Naive thymus-derived CD4-positive, alpha-beta T cell (primary cell): Measurements from ENCODE around the gene RGS6. TPM values are rescaled to one million over a fixed set of nuclear protein-coding genes. Genes with fewer than 3 reads are reported as not detected.

ENCODE experiments used
- ATAC-seq: fragments of 150-1000 bp; cut with Tn5 transposase; 2 replicates; pipeline ENCODE4 v1.10.0; 2021; ENCODE audit warnings: mild to moderate bottlenecking, moderate library complexity
- CTCF ChIA-PET: fragments of 350-600 bp; sonication (Branson Sonifier 250); formaldehyde crosslinking; loops from one replicate; lab custom pipeline; 2021; ENCODE audit warnings: antibody characterized with exemption; lab: Charles Lee
- POLR2A ChIA-PET: fragments of 350-600 bp; sonication (Branson Sonifier 250); formaldehyde crosslinking; loops from one replicate; lab custom pipeline; 2021; ENCODE audit warnings: antibody characterized with exemption, inconsistent platforms; lab: Charles Lee
- DNase-seq, 9 donors: peaks; one replicate each; pipeline versions ENCODE4 v3.0.0 to v3.0.0-alpha.2; 2020 to 2022; ENCODE audit warnings: mixed read lengths in 1 of 9
- H3K27ac ChIP-seq: one replicate; pipeline ENCODE4 v1.7.0; 2013; ENCODE audit warnings: mild to moderate bottlenecking, low read depth, low read length, moderate library complexity
- H3K27me3 ChIP-seq, 2 donors: one replicate each; pipeline ENCODE4 v1.7.0; 2013; ENCODE audit warnings: low read length in 2 of 2, mild to moderate bottlenecking in 2 of 2, moderate library complexity in 2 of 2; ENCODE audit not compliant: control insufficient read depth in 2 of 2, insufficient read depth in 2 of 2
- H3K36me3 ChIP-seq, 3 experiments: 1 replicate in 2 of 3; 2 replicates in 1 of 3; pipeline ENCODE4 v1.7.0; 2013; ENCODE audit warnings: low read length in 3 of 3, mild to moderate bottlenecking in 3 of 3, moderate library complexity in 1 of 3; ENCODE audit not compliant: insufficient read depth in 3 of 3, control insufficient read depth in 2 of 3
- H3K4me1 ChIP-seq, 2 donors: one replicate each; pipeline ENCODE4 v1.7.0; 2013; ENCODE audit warnings: low read length in 2 of 2, mild to moderate bottlenecking in 2 of 2, moderate library complexity in 1 of 2; ENCODE audit not compliant: control insufficient read depth in 2 of 2, insufficient read depth in 2 of 2
- H3K4me3 ChIP-seq: 2 replicates; pipeline ENCODE4 v1.7.0; 2013; ENCODE audit warnings: mild to moderate bottlenecking, low read length
- H3K9me3 ChIP-seq, 3 experiments: 1 replicate in 2 of 3; 2 replicates in 1 of 3; pipeline ENCODE4 v1.7.0; 2013; ENCODE audit warnings: low read length in 3 of 3; ENCODE audit not compliant: control insufficient read depth in 2 of 3
- H3K27ac Mint-ChIP-seq, 9 donors: one replicate each; pipeline ENCODE4 v1.8.0; 2020 to 2022; ENCODE audit warnings: mixed read lengths in 9 of 9, mild to moderate bottlenecking in 8 of 9, moderate library complexity in 5 of 9, inconsistent platforms in 2 of 9
- H3K27me3 Mint-ChIP-seq, 5 donors: one replicate each; pipeline ENCODE4 v1.8.0; 2021 to 2022; ENCODE audit warnings: mixed read lengths in 5 of 5, mild to moderate bottlenecking in 1 of 5
- H3K36me3 Mint-ChIP-seq, 5 donors: one replicate each; pipeline ENCODE4 v1.8.0; 2020 to 2022; ENCODE audit warnings: mixed read lengths in 5 of 5, mild to moderate bottlenecking in 3 of 5, inconsistent platforms in 1 of 5
- H3K4me1 Mint-ChIP-seq, 7 donors: one replicate each; pipeline ENCODE4 v1.8.0; 2020 to 2022; ENCODE audit warnings: mixed read lengths in 7 of 7, mild to moderate bottlenecking in 3 of 7, inconsistent platforms in 1 of 7
- H3K4me3 Mint-ChIP-seq, 10 donors: one replicate each; pipeline ENCODE4 v1.8.0; 2020 to 2022; ENCODE audit warnings: mild to moderate bottlenecking in 10 of 10, mixed read lengths in 10 of 10, moderate library complexity in 6 of 10, inconsistent platforms in 2 of 10
- H3K9me3 Mint-ChIP-seq, 11 donors: one replicate each; pipeline ENCODE4 v1.8.0; 2020 to 2022; ENCODE audit warnings: mixed read lengths in 11 of 11, mild to moderate bottlenecking in 4 of 11, inconsistent platforms in 1 of 11, moderate library complexity in 1 of 11
- intact Hi-C, 2 donors: fragments of 100-400 bp; cut with micrococcal nuclease; formaldehyde crosslinking; loops; one replicate each; pipeline ENCODE4 v1.15.1; 2023
- polyA plus RNA-seq, 2 donors: library from polyadenylated mRNA; unstranded; fragments of 300-500 nt; fragmentation: Illumina TruSeq; gene quantifications; one replicate each; pipeline ENCODE4 v1.2.3, GENCODE V29; 2021
- total RNA-seq, 6 experiments: library from RNA in 5 of 6; stranded (reverse) in 5 of 6; gene quantifications; 1 replicate in 5 of 6; 2 replicates in 1 of 6; pipeline ENCODE4 v1.2.3 and lab custom pipeline; 2021 to 2026

RGS6 gene
- total and polyA plus RNA-seq, 7 experiments from 2014 or later, result 0.29 to 0.97 TPM; not detected in 5

- Mint-ChIP-seq H3K4me1 (peaks cover 20 to 34% (median 31%) of the 10 kb centered on the region in 7 donors), H3K27me3 (peaks cover 0 to 46% (median 0%) of the 10 kb centered on the region in 5 donors), H3K27ac (no peak overlapping the region), H3K9me3 (peaks cover 0 to 4% (median 0%) of the 10 kb centered on the region in 11 donors), H3K36me3 (peaks cover 0 to 16% (median 0%) of the 10 kb centered on the region in 5 donors), H3K4me3 (no peak overlapping the region)
- intact Hi-C loops, result loop anchor here in 1 of 2 donors (10.0 kb wide), 1 partner anchor 306 kb away; no protein-coding TSS in a partner anchor
- no peaks in the 10 kb centered on the region for H3K9me3 ChIP-seq
- no peaks in the 10 kb centered on the region for H3K36me3 ChIP-seq
- peaks cover 13 to 18% of the 10 kb centered on the region in 2 donors for H3K4me1 ChIP-seq
- ATAC-seq (no peak), DNase-seq (no peak)
- ChIA-PET POLR2A (no interaction called here), CTCF (no interaction called here)
- H3K27me3 ChIP-seq, result no peaks in the 10 kb centered on the region
- no peak overlapping the region for H3K27ac ChIP-seq
- no peak overlapping the region for H3K4me3 ChIP-seq
These were observed 666.1 kb downstream of the RGS6 start for GRCh38 chr14:72598306-72598705.

GRCh38 chr14:72599579-72600470, 667.6 kb downstream of the RGS6 start:
- no peak for DNase-seq
- Histone ChIP-seq H3K27me3 (no peaks in the 10 kb centered on the region), H3K4me3 (no peak overlapping the region), H3K27ac (no peak overlapping the region), H3K9me3 (no peaks in the 10 kb centered on the region), H3K4me1 (peaks cover 4 to 8% of the 10 kb centered on the region in 2 donors), H3K36me3 (no peaks in the 10 kb centered on the region)
- ChIA-PET CTCF (no interaction called here), POLR2A (no interaction called here)
- Mint-ChIP-seq H3K4me1 (peaks cover 11 to 20% (median 16%) of the 10 kb centered on the region in 7 donors), H3K27me3 (peaks cover 0 to 59% (median 8%) of the 10 kb centered on the region in 5 donors), H3K36me3 (peaks cover 0 to 13% (median 0%) of the 10 kb centered on the region in 5 donors), H3K27ac (peak overlapping the region in 1 of 9 donors; percentile 46), H3K9me3 (peaks cover 0 to 4% (median 0%) of the 10 kb centered on the region in 11 donors), H3K4me3 (no peak overlapping the region)
- ATAC-seq, result no peak
- intact Hi-C loops, result loop anchor here in 1 of 2 donors (10.0 kb wide), 1 partner anchor 305 kb away; no protein-coding TSS in a partner anchor

- no peak overlapping the region for H3K4me3 Mint-ChIP-seq
- Histone ChIP-seq H3K27ac (no peak overlapping the region), H3K9me3 (no peaks in the 10 kb centered on the region), H3K36me3 (no peaks in the 10 kb centered on the region), H3K4me1 (no peaks in the 10 kb centered on the region), H3K4me3 (no peak overlapping the region), H3K27me3 (no peaks in the 10 kb centered on the region)
- DNase-seq, result no peak
- H3K36me3 Mint-ChIP-seq, result peaks cover 0 to 6% (median 0%) of the 10 kb centered on the region in 5 donors
- peak overlapping the region in 1 of 9 donors; percentile 46 for H3K27ac Mint-ChIP-seq
- peaks cover 7 to 11% (median 9%) of the 10 kb centered on the region in 7 donors for H3K4me1 Mint-ChIP-seq
- peaks cover 0 to 57% (median 8%) of the 10 kb centered on the region in 5 donors for H3K27me3 Mint-ChIP-seq
- no peak for ATAC-seq
- CTCF ChIA-PET, result no interaction called here
- H3K9me3 Mint-ChIP-seq, result peaks cover 0 to 4% (median 0%) of the 10 kb centered on the region in 11 donors
- POLR2A ChIA-PET, result interaction anchor here (0.6 kb wide), 1 partner anchor 73 kb away, joined by 3 read pairs; no protein-coding TSS in a partner anchor
- intact Hi-C loops, result no loop called here
These were observed 668.5 kb downstream of the RGS6 start for GRCh38 chr14:72600551-72601330.

- Histone ChIP-seq H3K4me3 (no peak overlapping the region), H3K4me1 (no peaks in the 10 kb centered on the region), H3K27me3 (no peaks in the 10 kb centered on the region), H3K9me3 (no peaks in the 10 kb centered on the region), H3K27ac (no peak overlapping the region), H3K36me3 (no peaks in the 10 kb centered on the region)
- ChIA-PET CTCF (no interaction called here), POLR2A (no interaction called here)
- intact Hi-C loops, result no loop called here
- no peaks in the 10 kb centered on the region for H3K9me3 Mint-ChIP-seq
- H3K36me3 Mint-ChIP-seq, result no peaks in the 10 kb centered on the region
- H3K27me3 Mint-ChIP-seq, result peaks cover 0 to 47% (median 8%) of the 10 kb centered on the region in 5 donors
- H3K4me1 Mint-ChIP-seq, result peaks cover 0 to 9% (median 5%) of the 10 kb centered on the region in 7 donors
- H3K27ac Mint-ChIP-seq, result no peak overlapping the region
- no peak for DNase-seq
- no peak for ATAC-seq
- H3K4me3 Mint-ChIP-seq, result no peak overlapping the region
These were observed 671.4 kb downstream of the RGS6 start for GRCh38 chr14:72603639-72604038.

GRCh38 chr14:72604133-72604532, 671.9 kb downstream of the RGS6 start:
- no peak overlapping the region for H3K4me3 ChIP-seq
- H3K36me3 Mint-ChIP-seq, result no peaks in the 10 kb centered on the region
- no peak for ATAC-seq
- ChIA-PET POLR2A (no interaction called here), CTCF (no interaction called here)
- H3K27ac Mint-ChIP-seq, result no peak overlapping the region
- H3K27ac ChIP-seq, result no peak overlapping the region
- H3K9me3 ChIP-seq, result no peaks in the 10 kb centered on the region
- H3K4me1 Mint-ChIP-seq, result peaks cover 0 to 9% (median 5%) of the 10 kb centered on the region in 7 donors
- H3K4me1 ChIP-seq, result no peaks in the 10 kb centered on the region
- no peaks in the 10 kb centered on the region for H3K27me3 ChIP-seq
- no peak overlapping the region for H3K4me3 Mint-ChIP-seq
- DNase-seq, result no peak
- no peaks in the 10 kb centered on the region for H3K9me3 Mint-ChIP-seq
- intact Hi-C loops, result no loop called here
- H3K36me3 ChIP-seq, result no peaks in the 10 kb centered on the region
- H3K27me3 Mint-ChIP-seq, result peaks cover 0 to 49% (median 8%) of the 10 kb centered on the region in 5 donors

- Mint-ChIP-seq H3K36me3 (no peaks in the 10 kb centered on the region), H3K4me1 (peaks cover 0 to 9% (median 3%) of the 10 kb centered on the region in 7 donors), H3K27me3 (peaks cover 0 to 50% (median 8%) of the 10 kb centered on the region in 5 donors), H3K27ac (peak overlapping the region in 1 of 9 donors; percentile 67), H3K4me3 (no peak overlapping the region), H3K9me3 (no peaks in the 10 kb centered on the region)
- no peak overlapping the region for H3K4me3 ChIP-seq
- H3K27ac ChIP-seq, result no peak overlapping the region
- H3K27me3 ChIP-seq, result no peaks in the 10 kb centered on the region
- no peaks in the 10 kb centered on the region for H3K36me3 ChIP-seq
- ATAC-seq (no peak), DNase-seq (no peak)
- CTCF ChIA-PET, result no interaction called here
- H3K4me1 ChIP-seq, result no peaks in the 10 kb centered on the region
- H3K9me3 ChIP-seq, result no peaks in the 10 kb centered on the region
- POLR2A ChIA-PET, result no interaction called here
- intact Hi-C loops, result no loop called here
These were observed 673.1 kb downstream of the RGS6 start for GRCh38 chr14:72605096-72605920.
